Measurements from ENCODE around the gene BCKDHB. TPM values are rescaled to one million over a fixed set of nuclear protein-coding genes. Genes with fewer than 3 reads are reported as not detected.

Gene BCKDHB
- total RNA-seq, 6 donors from 2014 or later: 12.8 to 26.2 (median 14.5) TPM

DNA sequence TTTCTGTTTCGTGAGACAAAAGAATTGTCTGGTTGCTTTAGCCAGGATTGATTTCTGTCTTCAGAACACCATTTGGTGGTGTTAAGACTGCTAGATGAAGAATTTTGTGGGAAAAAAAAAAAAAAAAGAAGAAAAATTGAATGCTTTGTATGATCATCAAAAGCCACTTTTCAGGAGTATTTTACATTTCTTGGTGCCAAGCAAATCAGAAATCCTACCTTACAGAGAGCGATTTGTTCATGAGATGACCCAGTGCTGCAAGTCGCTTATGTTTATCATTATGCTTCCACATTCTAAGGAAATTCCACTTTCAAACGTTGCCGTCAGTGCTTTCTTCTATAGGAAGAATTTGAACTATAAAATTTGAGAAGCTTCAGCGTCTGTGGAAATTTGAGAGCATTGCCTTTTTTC, 228.7 kb downstream of the BCKDHB start:
- Histone ChIP-seq H3K36me3 (no peaks in the 10 kb centered on the region), H3K27ac (no peak overlapping the region), H3K4me3 (peak overlapping the region in 1 of 4 donors; percentile 11), H3K4me1 (peaks cover 0 to 6% (median 0%) of the 10 kb centered on the region in 4 donors), H3K27me3 (no peaks in the 10 kb centered on the region), H3K9me3 (no peaks in the 10 kb centered on the region)
- no peak for TF ChIP-seq CTCF (IDR thresholded peaks at IDR 0.05)
- TF ChIP-seq POLR2A (IDR thresholded peaks at IDR 0.05): no peak
- no peak for TF ChIP-seq EP300 (IDR thresholded peaks at IDR 0.05)
- no peak for TF ChIP-seq POLR2AphosphoS5 (IDR thresholded peaks at IDR 0.05)
- WGBS, 2 donors: 60 to 66% methylated on average over 6 of the region's 6 CpGs
- DNase-seq (no peak), ATAC-seq (ENCODE audit: low FRiP score in 2 of 2) (no peak)

- Histone ChIP-seq H3K4me3 (no peak overlapping the region), H3K4me1 (peaks cover 0 to 6% (median 0%) of the 10 kb centered on the region in 4 donors), H3K27ac (no peak overlapping the region), H3K36me3 (no peaks in the 10 kb centered on the region), H3K27me3 (no peaks in the 10 kb centered on the region), H3K9me3 (no peaks in the 10 kb centered on the region)
- TF ChIP-seq CTCF (IDR thresholded peaks at IDR 0.05): no peak
- 65 to 78% methylated on average over 2 of the region's 2 CpGs for WGBS, 2 donors
- DNase-seq: no peak
- ATAC-seq (ENCODE audit: low FRiP score in 2 of 2): no peak
Measured at GRCh38 chr6:80336911-80337310, 230.4 kb downstream of the BCKDHB start.

- no peaks in the 10 kb centered on the region for H3K36me3 ChIP-seq
- no peak overlapping the region for H3K27ac ChIP-seq
- no peaks in the 10 kb centered on the region for H3K9me3 ChIP-seq
- peak in 1 of 2 donors; percentile 68 for ATAC-seq (ENCODE audit: low FRiP score in 2 of 2)
- H3K27me3 ChIP-seq: no peaks in the 10 kb centered on the region
- no peak overlapping the region for H3K4me3 ChIP-seq
- peak; percentile 48 to 56 for DNase-seq
- 44 to 50% methylated on average over 12 of the region's 12 CpGs for WGBS, 2 donors
- peaks cover 0 to 6% (median 0%) of the 10 kb centered on the region in 4 donors for H3K4me1 ChIP-seq
- peak; percentile 31 to 66 (median 52) for TF ChIP-seq CTCF (IDR thresholded peaks at IDR 0.05)
- no peak for TF ChIP-seq POLR2A (IDR thresholded peaks at IDR 0.05)
- no peak for TF ChIP-seq POLR2AphosphoS5 (IDR thresholded peaks at IDR 0.05)
- TF ChIP-seq EP300 (IDR thresholded peaks at IDR 0.05): no peak
Measured at GRCh38 chr6:80338201-80338836, 231.8 kb downstream of the BCKDHB start.

DNA sequence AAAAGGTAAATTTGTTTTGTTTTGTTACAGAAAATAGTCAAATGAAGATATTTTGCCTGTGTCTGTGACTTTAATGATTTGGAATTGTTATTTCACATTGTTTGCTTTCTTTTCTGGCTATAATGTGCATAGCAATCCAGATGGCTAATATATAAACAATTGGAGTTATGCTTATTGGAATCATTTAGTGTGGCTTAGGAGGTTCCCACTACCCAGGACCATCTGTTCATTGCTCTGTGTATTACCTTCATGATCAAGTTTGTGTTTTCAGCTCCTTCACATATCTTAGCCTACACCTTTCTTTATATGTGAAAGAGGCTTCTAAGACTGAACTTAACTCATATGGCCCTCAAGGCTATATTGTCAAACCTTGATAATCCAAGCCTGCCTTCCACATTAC, 232.9 kb downstream of the BCKDHB start:
- H3K9me3 ChIP-seq: no peaks in the 10 kb centered on the region
- no peak overlapping the region for H3K27ac ChIP-seq
- DNase-seq (no peak), ATAC-seq (ENCODE audit: low FRiP score in 2 of 2) (no peak)
- TF ChIP-seq POLR2A (IDR thresholded peaks at IDR 0.05): no peak
- TF ChIP-seq EP300 (IDR thresholded peaks at IDR 0.05): no peak
- TF ChIP-seq POLR2AphosphoS5 (IDR thresholded peaks at IDR 0.05): no peak
- no peak for TF ChIP-seq CTCF (IDR thresholded peaks at IDR 0.05)
- peaks cover 0 to 6% (median 0%) of the 10 kb centered on the region in 4 donors for H3K4me1 ChIP-seq
- no peaks in the 10 kb centered on the region for H3K27me3 ChIP-seq
- H3K36me3 ChIP-seq: no peaks in the 10 kb centered on the region
- no peak overlapping the region for H3K4me3 ChIP-seq

DNA sequence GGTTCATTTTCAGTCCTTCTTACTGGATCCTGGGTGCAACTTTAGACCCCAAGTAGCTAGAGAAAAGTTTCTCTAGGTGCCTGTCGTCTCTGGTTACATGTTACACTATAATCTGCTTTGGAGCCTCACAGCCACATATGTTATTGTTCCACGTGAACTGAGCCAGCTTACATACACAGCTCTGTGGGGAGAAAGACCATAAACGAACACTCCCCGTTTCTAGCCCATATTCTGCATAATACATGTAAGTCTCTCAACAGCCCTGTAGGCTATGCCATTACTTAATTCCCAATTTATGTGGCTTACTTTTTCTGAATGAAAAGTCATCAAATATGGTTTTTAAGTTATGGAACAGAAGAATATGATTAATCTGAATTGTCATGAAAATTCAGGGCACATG, 233.8 kb downstream of the BCKDHB start:
- ATAC-seq (ENCODE audit: low FRiP score in 2 of 2) (no peak), DNase-seq (no peak)
- Histone ChIP-seq H3K4me1 (peaks cover 0 to 6% (median 0%) of the 10 kb centered on the region in 4 donors), H3K27ac (no peak overlapping the region), H3K27me3 (no peaks in the 10 kb centered on the region), H3K4me3 (no peak overlapping the region), H3K9me3 (no peaks in the 10 kb centered on the region), H3K36me3 (no peaks in the 10 kb centered on the region)
- TF ChIP-seq POLR2AphosphoS5 (IDR thresholded peaks at IDR 0.05): no peak
- no peak for TF ChIP-seq CTCF (IDR thresholded peaks at IDR 0.05)
- no peak for TF ChIP-seq POLR2A (IDR thresholded peaks at IDR 0.05)
- TF ChIP-seq EP300 (IDR thresholded peaks at IDR 0.05): no peak
- 92 to 97% methylated on average over 4 of the region's 4 CpGs for WGBS, 2 donors

Data from upper lobe of left lung (tissue), 6 donors.